ENCODE data around the gene WDFY2. TPM values are rescaled to one million over a fixed set of nuclear protein-coding genes. Genes with fewer than 3 reads are reported as not detected.

WDFY2 gene
- total RNA-seq, 1 donor from 2014 or later: 4.9 TPM

- DNase-seq (ENCODE audit: low spot score): no peak
- intact Hi-C loops (cut with DNase I): no loop called here
Observed at GRCh38 chr13:51595416-51595815, 11.2 kb downstream of the WDFY2 start.

DNA sequence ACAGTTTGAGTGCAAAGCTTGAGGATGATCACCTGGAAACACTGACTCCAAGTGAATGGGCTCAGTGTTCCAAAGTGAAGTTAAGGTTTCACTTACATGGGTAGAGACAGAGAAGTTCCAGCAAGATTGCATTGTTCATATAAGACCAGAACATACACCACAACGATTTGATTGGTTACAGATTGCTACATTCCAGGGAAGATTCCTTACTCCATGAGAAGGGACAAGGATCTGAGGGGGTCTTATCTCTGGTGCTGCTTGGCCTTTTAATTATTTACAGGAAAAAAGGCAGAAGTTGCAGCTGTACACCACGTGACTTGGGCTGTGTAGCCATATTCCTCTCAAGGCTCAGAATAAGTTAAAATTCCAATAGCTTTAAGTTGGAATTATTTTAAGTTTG, 12.3 kb downstream of the WDFY2 start:
- no peak for DNase-seq (ENCODE audit: low spot score)
- intact Hi-C loops (cut with DNase I): no loop called here

GRCh38 chr13:51599444-51600176, 15.3 kb downstream of the WDFY2 start:
- intact Hi-C loops (cut with DNase I): no loop called here
- DNase-seq (ENCODE audit: low spot score): no peak

DNA sequence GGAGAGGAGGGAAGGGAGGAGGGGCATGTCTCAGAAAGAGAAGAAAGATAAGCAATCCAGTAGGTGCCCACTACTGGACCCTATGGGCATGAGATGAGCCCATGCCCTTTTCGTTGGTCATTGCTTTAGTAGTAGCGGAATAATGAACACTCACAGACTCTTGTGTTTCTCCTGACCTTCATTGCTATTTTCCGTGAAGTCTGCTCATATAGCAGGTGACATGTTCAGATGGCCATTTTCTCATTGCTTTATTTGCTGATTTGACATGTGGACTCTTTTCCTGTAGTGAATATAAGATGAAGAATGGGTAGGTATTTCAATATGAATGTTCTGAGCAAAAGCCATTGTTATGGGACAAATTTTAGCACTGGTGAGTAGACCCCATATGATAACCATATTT, 16.4 kb downstream of the WDFY2 start:
- no peak for DNase-seq (ENCODE audit: low spot score)
- intact Hi-C loops (cut with DNase I): no loop called here

- no peak for DNase-seq (ENCODE audit: low spot score)
- intact Hi-C loops (cut with DNase I): no loop called here
Observed at GRCh38 chr13:51601601-51602565, 17.6 kb downstream of the WDFY2 start.

- intact Hi-C loops (cut with DNase I): no loop called here
Observed at GRCh38 chr13:51603716-51604115, 19.5 kb downstream of the WDFY2 start.

DNA sequence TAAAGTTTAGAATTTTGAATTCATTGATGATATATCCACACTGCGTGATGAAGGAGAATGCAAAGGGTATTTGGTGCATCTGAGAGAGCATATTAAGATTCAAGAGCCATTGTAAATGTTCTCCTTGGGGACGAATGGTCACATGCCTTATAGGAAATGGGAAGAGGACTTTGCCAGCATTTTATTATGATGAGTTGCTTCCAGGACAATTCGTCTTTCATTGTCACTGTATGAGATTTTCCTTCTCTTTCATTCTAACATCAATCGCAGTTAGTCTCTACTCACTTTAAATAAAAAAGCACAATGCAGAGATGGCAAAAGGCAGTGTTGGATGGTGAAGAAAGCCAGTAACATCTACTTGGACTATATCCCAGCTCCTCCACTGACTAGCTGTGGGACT, 21.4 kb downstream of the WDFY2 start:
- no peak for DNase-seq (ENCODE audit: low spot score)
- intact Hi-C loops (cut with DNase I): no loop called here

More at GRCh38 chr13:51603716-51604115, 19.5 kb downstream of the WDFY2 start:
- no peak for DNase-seq (ENCODE audit: low spot score)

- intact Hi-C loops (cut with DNase I): no loop called here
- DNase-seq (ENCODE audit: low spot score): no peak
Observed at GRCh38 chr13:51607165-51607564, 22.9 kb downstream of the WDFY2 start.

DNA sequence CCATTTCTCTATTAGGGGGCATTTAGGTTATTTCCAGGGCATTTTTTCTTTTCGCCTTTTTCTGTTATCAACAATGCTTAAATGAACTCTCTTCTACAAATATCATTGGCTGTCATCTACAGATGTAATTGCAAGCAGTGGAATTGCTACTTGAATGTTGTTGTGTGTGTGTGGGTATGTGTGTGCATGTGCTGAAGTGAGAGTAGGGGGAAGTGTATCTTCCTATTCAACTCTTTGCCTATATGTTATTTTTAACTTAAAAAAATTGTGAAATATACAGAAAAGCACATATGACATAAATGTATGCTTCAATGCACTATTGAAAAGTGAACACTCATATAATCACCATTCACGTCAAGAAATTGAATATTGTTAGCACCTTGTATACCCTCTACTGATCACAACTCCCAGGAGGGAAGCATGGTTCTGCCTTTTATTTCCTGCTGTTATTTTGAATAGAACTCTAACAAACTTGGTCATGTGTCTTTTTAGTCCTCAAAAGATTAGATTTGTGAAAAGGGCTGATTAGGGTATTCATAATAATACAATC, 24.7 kb downstream of the WDFY2 start:
- no peak for DNase-seq (ENCODE audit: low spot score)
- intact Hi-C loops (cut with DNase I): no loop called here

DNA sequence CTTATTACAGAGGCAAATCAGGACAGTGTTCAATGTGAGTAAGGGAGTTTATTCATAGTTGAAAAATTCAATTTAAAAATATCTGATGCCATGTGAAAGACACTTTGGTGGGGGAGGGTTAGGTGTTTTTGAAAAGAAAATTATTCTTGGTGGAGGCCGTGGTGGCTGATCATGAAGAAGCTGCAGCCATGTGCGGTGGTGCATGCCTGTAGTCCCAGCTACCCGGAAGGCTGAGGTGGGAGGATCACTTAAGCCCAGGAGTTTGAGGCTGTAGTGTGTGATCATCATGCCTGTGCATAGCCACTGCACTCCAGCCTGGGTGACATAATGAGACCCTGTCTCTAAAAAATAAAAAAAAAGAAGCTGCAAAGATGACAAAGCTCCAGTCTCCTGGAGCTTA, 28.6 kb downstream of the WDFY2 start:
- intact Hi-C loops (cut with DNase I): no loop called here
- DNase-seq (ENCODE audit: low spot score): no peak

DNA sequence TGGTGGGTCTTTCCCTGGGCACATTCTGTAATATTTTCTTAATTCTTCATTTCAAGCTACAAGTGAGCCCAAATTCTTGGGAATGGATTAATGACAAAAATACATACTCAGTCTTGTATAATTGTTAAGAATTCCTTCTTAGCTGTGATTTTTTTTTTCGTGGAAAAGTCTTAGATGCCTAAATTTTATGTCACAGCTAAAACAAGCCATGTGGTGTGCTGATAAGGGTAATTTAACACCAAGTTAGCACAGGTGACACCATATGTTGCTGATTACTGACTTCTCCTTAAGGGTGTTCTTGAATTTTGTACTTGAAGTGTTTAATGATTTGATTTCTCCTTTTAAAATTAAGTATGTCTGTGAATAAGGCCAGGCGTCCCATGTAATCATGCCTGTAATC, 29.3 kb downstream of the WDFY2 start:
- DNase-seq (ENCODE audit: low spot score): no peak
- intact Hi-C loops (cut with DNase I): no loop called here

DNA sequence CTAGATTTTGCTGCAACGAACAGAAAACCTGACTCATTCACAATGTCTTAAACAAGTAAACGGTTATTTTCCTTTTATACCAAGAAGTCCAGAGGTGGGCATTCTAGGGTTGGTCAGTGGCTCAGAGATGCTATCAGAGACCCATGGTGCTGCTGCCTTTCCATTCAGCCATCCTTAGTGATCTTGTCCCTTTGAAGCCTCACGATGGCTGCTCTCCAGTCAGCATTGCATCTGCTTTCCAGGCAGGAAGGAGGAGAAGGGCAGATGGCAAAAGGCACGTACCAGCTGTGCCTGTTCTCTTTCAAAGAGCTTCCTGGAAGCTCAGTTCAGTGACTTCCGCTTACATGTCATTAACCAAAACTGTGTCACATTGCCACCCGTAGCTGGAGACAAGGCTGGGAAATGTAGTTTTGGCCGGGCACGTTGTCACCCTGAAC, 30.1 kb downstream of the WDFY2 start:
- DNase-seq (ENCODE audit: low spot score): no peak
- intact Hi-C loops (cut with DNase I): no loop called here

- intact Hi-C loops (cut with DNase I): loop anchor here (5.0 kb wide), 1 partner anchor 36 kb away; the partner anchor contains the start of gene WDFY2
Observed at GRCh38 chr13:51618626-51619025, 34.4 kb downstream of the WDFY2 start.

GRCh38 chr13:51619614-51620013, 35.4 kb downstream of the WDFY2 start:
- no peak for DNase-seq (ENCODE audit: low spot score)
- intact Hi-C loops (cut with DNase I): loop anchor here (5.0 kb wide), 1 partner anchor 37 kb away; the partner anchor contains the start of gene WDFY2

More at GRCh38 chr13:51618626-51619025, 34.4 kb downstream of the WDFY2 start:
- no peak for DNase-seq (ENCODE audit: low spot score)

DNA sequence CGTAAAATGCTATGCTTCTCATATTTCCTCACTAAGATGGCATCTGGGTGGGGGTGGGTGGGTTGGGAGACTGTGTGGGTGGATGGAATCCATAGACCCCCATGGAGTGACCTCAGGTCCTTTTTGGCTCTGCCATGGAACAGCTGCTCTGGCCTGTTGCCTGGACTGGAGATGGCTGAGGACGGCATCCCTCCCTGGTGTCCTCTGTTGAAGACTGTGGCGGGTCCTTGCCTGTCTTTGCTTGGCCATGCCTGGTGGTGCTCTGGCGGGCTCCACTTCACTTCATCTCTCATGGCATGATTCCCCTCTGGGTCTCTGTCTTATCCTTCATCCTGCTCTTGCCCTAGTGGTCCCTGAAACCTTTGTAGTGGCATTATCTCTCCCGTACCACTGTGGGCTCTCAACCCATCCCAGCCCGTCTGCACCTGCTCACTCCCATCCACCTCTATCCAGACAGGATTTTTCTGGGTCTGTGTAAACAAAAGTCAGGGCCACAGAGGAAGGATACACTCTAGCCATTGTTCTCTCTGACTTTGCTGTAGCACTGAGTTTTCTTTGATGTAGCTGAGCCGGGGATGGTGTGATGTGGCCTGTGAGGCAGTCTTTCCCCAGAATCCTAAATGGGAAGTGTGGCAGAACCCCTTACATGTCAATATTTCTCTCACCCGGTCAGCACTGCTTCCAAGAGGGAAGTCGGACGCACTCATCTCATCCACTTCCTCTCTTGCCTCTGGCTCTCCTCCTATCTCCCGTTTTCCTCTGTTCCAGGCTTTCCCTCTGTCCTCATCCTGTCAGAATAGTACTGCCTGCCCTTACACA, 36.1 kb downstream of the WDFY2 start:
- no peak for DNase-seq (ENCODE audit: low spot score)
- intact Hi-C loops (cut with DNase I): no loop called here

- no peak for DNase-seq (ENCODE audit: low spot score)
- intact Hi-C loops (cut with DNase I): no loop called here
Observed at GRCh38 chr13:51621602-51622001, 37.3 kb downstream of the WDFY2 start.

DNA sequence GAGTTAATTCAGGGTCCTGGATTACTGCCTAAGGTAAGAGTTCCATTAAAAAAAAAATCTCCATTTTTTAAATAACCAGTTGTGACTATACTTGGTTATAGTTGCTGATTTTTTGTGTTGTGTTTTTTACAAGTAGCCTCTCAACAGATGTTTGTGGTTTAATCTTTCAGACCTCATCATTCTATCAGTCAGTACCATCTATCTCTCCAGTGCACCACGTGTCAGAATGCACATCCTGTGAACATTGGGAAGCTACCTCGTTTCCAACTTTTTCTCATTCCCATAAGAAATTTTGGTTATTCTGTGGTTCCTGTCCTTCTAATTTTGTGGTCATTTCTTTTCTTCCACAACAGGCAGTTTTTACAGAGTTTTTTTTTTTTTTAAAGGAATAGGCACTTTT, 39.2 kb downstream of the WDFY2 start:
- intact Hi-C loops (cut with DNase I): no loop called here
- DNase-seq (ENCODE audit: low spot score): no peak

GRCh38 chr13:51624207-51624606, 39.9 kb downstream of the WDFY2 start:
- intact Hi-C loops (cut with DNase I): no loop called here
- no peak for DNase-seq (ENCODE audit: low spot score)

GRCh38 chr13:51624695-51625345, 40.6 kb downstream of the WDFY2 start:
- no peak for DNase-seq (ENCODE audit: low spot score)
- intact Hi-C loops (cut with DNase I): no loop called here
